Endodermal cell (in vitro differentiated cells): ENCODE measurements around the gene PYGL. TPM values are rescaled to one million over a fixed set of nuclear protein-coding genes. Genes with fewer than 3 reads are reported as not detected.

ENCODE experiments used
- DNase-seq: peaks from one replicate; pipeline ENCODE4 v3.0.0-alpha.2; 2017
- H3K27ac ChIP-seq: 2 replicates; pipeline ENCODE4 v1.5.1; 2013; ENCODE audit warnings: mild to moderate bottlenecking, low read depth, low read length, moderate library complexity
- H3K27me3 ChIP-seq: 2 replicates; pipeline ENCODE4 v1.6.1; 2013; ENCODE audit warnings: mild to moderate bottlenecking, low read length, moderate library complexity; ENCODE audit not compliant: insufficient read depth, control insufficient read depth, poor library complexity, severe bottlenecking
- H3K36me3 ChIP-seq: 2 replicates; pipeline ENCODE4 v1.7.0; 2013; ENCODE audit warnings: mild to moderate bottlenecking, low read length, moderate library complexity; ENCODE audit not compliant: control insufficient read depth, insufficient read depth
- H3K4me1 ChIP-seq: one replicate; pipeline ENCODE4 v1.7.0; 2013; ENCODE audit warnings: low read length; ENCODE audit not compliant: control insufficient read depth, insufficient read depth
- H3K4me3 ChIP-seq: 2 replicates; pipeline ENCODE4 v1.5.1; 2013; ENCODE audit warnings: mild to moderate bottlenecking, low read length, moderate library complexity
- H3K9ac ChIP-seq: 2 replicates; pipeline ENCODE4 v1.6.1; 2013; ENCODE audit warnings: mild to moderate bottlenecking, low read length, moderate library complexity; ENCODE audit not compliant: poor library complexity, severe bottlenecking; ENCODE audit errors: extremely low read depth
- H3K9me3 ChIP-seq: 2 replicates; pipeline ENCODE4 v1.6.1; 2013; ENCODE audit warnings: mild to moderate bottlenecking, low read length, moderate library complexity; ENCODE audit not compliant: control insufficient read depth
- H3K27ac Mint-ChIP-seq: 2 replicates; pipeline ENCODE4 v1.8.0; 2020; ENCODE audit warnings: mixed read lengths
- H3K27me3 Mint-ChIP-seq: 2 replicates; pipeline ENCODE4 v1.8.0; 2021; ENCODE audit warnings: mild to moderate bottlenecking, mixed read lengths; ENCODE audit not compliant: insufficient read depth
- H3K36me3 Mint-ChIP-seq: 2 replicates; pipeline ENCODE4 v1.8.0; 2020; ENCODE audit warnings: low read depth, mixed read lengths
- H3K4me1 Mint-ChIP-seq: 2 replicates; pipeline ENCODE4 v1.8.0; 2020; ENCODE audit warnings: mixed read lengths
- H3K4me3 Mint-ChIP-seq: 2 replicates; pipeline ENCODE4 v1.8.0; 2020; ENCODE audit warnings: mild to moderate bottlenecking, moderate library complexity, mixed read lengths
- H3K9me3 Mint-ChIP-seq: 2 replicates; pipeline ENCODE4 v1.8.0; 2020; ENCODE audit warnings: mild to moderate bottlenecking, mixed read lengths
- CTCF ChIP-seq: fragments of 200-600 bp; sonication (generic); conservative IDR thresholded peaks from 2 replicates; pipeline ENCODE4 v1.5.0; 2021; ENCODE audit warnings: antibody characterized with exemption, mild to moderate bottlenecking
- WGBS, 2 experiments: methylation state at CpG; one replicate each; pipeline versions ENCODE4 v1.1.5 to v1.1.7; 2013; ENCODE audit warnings: missing lambda C conversion rate in 2 of 2, mixed read lengths in 1 of 2; ENCODE audit not compliant: insufficient coverage in 1 of 2, insufficient read length in 1 of 2; 5-methylcytosine and 5-hydroxymethylcytosine counted together
- total RNA-seq, 2 donors: library from RNA; stranded (reverse); fragmentation: NEBNext Ultra II Directional in 1 of 2; extraction: Animal tissue kit (Norgen Biotek cat#: 25700) in 1 of 2; gene quantifications; 2 replicates in 1 of 2; 3 replicates in 1 of 2; pipeline ENCODE4 v1.2.1, GENCODE V29; 2021

The PYGL gene
- total RNA-seq, 2 donors from 2014 or later: 38.1 to 41.5 TPM

- no peak overlapping the region for H3K4me3 Mint-ChIP-seq
- Histone ChIP-seq H3K4me3 (no peak overlapping the region), H3K4me1 (no peaks in the 10 kb centered on the region), H3K27ac (no peak overlapping the region), H3K9ac (no peak overlapping the region), H3K27me3 (no peaks in the 10 kb centered on the region), H3K9me3 (no peaks in the 10 kb centered on the region), H3K36me3 (no peaks in the 10 kb centered on the region)
- H3K27me3 Mint-ChIP-seq: no peaks in the 10 kb centered on the region
- no peaks in the 10 kb centered on the region for H3K9me3 Mint-ChIP-seq
- peaks cover 22% of the 10 kb centered on the region for H3K4me1 Mint-ChIP-seq
- no peak for DNase-seq
- H3K36me3 Mint-ChIP-seq: peaks cover 2% of the 10 kb centered on the region
- no peak overlapping the region for H3K27ac Mint-ChIP-seq
- no peak for TF ChIP-seq CTCF
- 79 to 89% methylated on average over 4 to 7 of the region's 8 CpGs for WGBS, 2 experiments
Measured at GRCh38 chr14:50882932-50883826, 61.1 kb downstream of the PYGL start.

GRCh38 chr14:50875359-50876070 lies 68.8 kb downstream of the PYGL start:
- H3K27ac Mint-ChIP-seq: no peak overlapping the region
- no peaks in the 10 kb centered on the region for H3K9me3 Mint-ChIP-seq
- no peaks in the 10 kb centered on the region for H3K9me3 ChIP-seq
- peak; percentile 58 for DNase-seq
- WGBS, 2 experiments: 54 to 72% methylated on average over 3 to 7 of the region's 7 CpGs
- peaks cover 35% of the 10 kb centered on the region for H3K27me3 ChIP-seq
- no peak overlapping the region for H3K4me3 ChIP-seq
- no peak overlapping the region for H3K27ac ChIP-seq
- no peak overlapping the region for H3K9ac ChIP-seq
- H3K27me3 Mint-ChIP-seq: peaks cover 31% of the 10 kb centered on the region
- TF ChIP-seq CTCF: no peak
- no peaks in the 10 kb centered on the region for H3K36me3 ChIP-seq
- H3K4me1 Mint-ChIP-seq: peaks cover 26% of the 10 kb centered on the region
- H3K4me1 ChIP-seq: peaks cover 5% of the 10 kb centered on the region
- no peak overlapping the region for H3K4me3 Mint-ChIP-seq
- no peaks in the 10 kb centered on the region for H3K36me3 Mint-ChIP-seq

GRCh38 chr14:50874757-50875156 lies 69.5 kb downstream of the PYGL start:
- H3K9ac ChIP-seq: no peak overlapping the region
- Mint-ChIP-seq H3K27me3 (peaks cover 39% of the 10 kb centered on the region), H3K9me3 (no peaks in the 10 kb centered on the region), H3K27ac (no peak overlapping the region), H3K36me3 (no peaks in the 10 kb centered on the region), H3K4me3 (no peak overlapping the region), H3K4me1 (peaks cover 26% of the 10 kb centered on the region)
- peaks cover 42% of the 10 kb centered on the region for H3K27me3 ChIP-seq
- H3K4me3 ChIP-seq: no peak overlapping the region
- no peaks in the 10 kb centered on the region for H3K9me3 ChIP-seq
- H3K36me3 ChIP-seq: no peaks in the 10 kb centered on the region
- 93% methylated on average over 2 of the region's 2 CpGs; no CpG with 5 or more reads in 1 of the 2 experiments for WGBS, 2 experiments
- peaks cover 5% of the 10 kb centered on the region for H3K4me1 ChIP-seq
- no peak for TF ChIP-seq CTCF
- H3K27ac ChIP-seq: no peak overlapping the region
- no peak for DNase-seq
